Common myeloid progenitor, CD34-positive (primary cell): Measurements from ENCODE around the gene MITF.

Source experiments
- CTCF ChIA-PET: fragments of 350-600 bp; sonication (Branson Sonifier 250); formaldehyde crosslinking; loops from one replicate; lab custom pipeline; 2021; ENCODE audit warnings: antibody characterized with exemption; lab: Charles Lee
- POLR2A ChIA-PET: fragments of 350-600 bp; sonication (Branson Sonifier 250); formaldehyde crosslinking; loops from one replicate; lab custom pipeline; 2021; ENCODE audit warnings: antibody characterized with exemption; lab: Charles Lee
- DNase-seq, 3 donors: peaks; one replicate each; pipeline versions ENCODE4 v3.0.0 to v3.0.0-alpha.2; 2013
- H3K27ac ChIP-seq, 2 experiments: 1 replicate in 1 of 2; 2 replicates in 1 of 2; pipeline ENCODE4 v1.7.0; 2013; ENCODE audit warnings: inconsistent platforms in 2 of 2, low read length in 2 of 2, mild to moderate bottlenecking in 2 of 2, low read depth in 1 of 2, moderate library complexity in 1 of 2; ENCODE audit not compliant: severe bottlenecking in 2 of 2, insufficient read depth in 1 of 2, poor library complexity in 1 of 2
- H3K27me3 ChIP-seq, 5 experiments: replicated peaks in 2 of 5; 1 replicate in 3 of 5; 2 replicates in 2 of 5; pipeline versions ENCODE4 v1.6.1 to v1.7.0; 2013; ENCODE audit warnings: low read length in 4 of 5, mild to moderate bottlenecking in 2 of 5, moderate library complexity in 2 of 5, inconsistent platforms in 1 of 5; ENCODE audit not compliant: insufficient read depth in 5 of 5, control insufficient read depth in 4 of 5
- H3K36me3 ChIP-seq, 4 experiments: 1 replicate in 2 of 4; 2 replicates in 2 of 4; pipeline versions ENCODE4 v1.6.1 to v1.7.0; 2013; ENCODE audit warnings: low read length in 3 of 4, control low read depth in 1 of 4, mild to moderate bottlenecking in 1 of 4; ENCODE audit not compliant: control insufficient read depth in 4 of 4, insufficient read depth in 4 of 4
- H3K4me1 ChIP-seq, 4 experiments: 1 replicate in 3 of 4; 2 replicates in 1 of 4; pipeline versions ENCODE4 v1.6.1 to v1.7.1; 2013; ENCODE audit warnings: low read length in 3 of 4, mild to moderate bottlenecking in 3 of 4, control low read depth in 1 of 4, inconsistent platforms in 1 of 4, moderate library complexity in 1 of 4; ENCODE audit not compliant: control insufficient read depth in 4 of 4, insufficient read depth in 4 of 4; ENCODE audit errors: control extremely low read depth in 1 of 4
- H3K4me3 ChIP-seq, 7 experiments: 1 replicate in 4 of 7; 2 replicates in 3 of 7; pipeline versions ENCODE4 v1.5.1 to v1.7.0; 2013; ENCODE audit warnings: mild to moderate bottlenecking in 7 of 7, low read length in 6 of 7, moderate library complexity in 6 of 7, inconsistent platforms in 2 of 7, low read depth in 2 of 7, control low read depth in 1 of 7; ENCODE audit not compliant: insufficient read depth in 4 of 7, control insufficient read depth in 1 of 7; ENCODE audit errors: extremely low read depth in 1 of 7
- H3K9me3 ChIP-seq, 5 experiments: 1 replicate in 4 of 5; 2 replicates in 1 of 5; pipeline versions ENCODE4 v1.6.1 to v1.7.1; 2013; ENCODE audit warnings: low read length in 4 of 5, mild to moderate bottlenecking in 2 of 5, inconsistent platforms in 1 of 5, low read depth in 1 of 5, moderate library complexity in 1 of 5; ENCODE audit not compliant: control insufficient read depth in 4 of 5, insufficient read depth in 2 of 5; ENCODE audit errors: control extremely low read depth in 1 of 5
- WGBS: methylation state at CpG from one replicate; pipeline ENCODE4 v1.1.5; 2013; ENCODE audit not compliant: insufficient coverage; 5-methylcytosine and 5-hydroxymethylcytosine counted together

MITF gene

GRCh38 chr3:69881051-69881450 lies 141.8 kb downstream of the MITF start:
- Histone ChIP-seq H3K27ac (no peak overlapping the region), H3K4me1 (no peaks in the 10 kb centered on the region), H3K9me3 (no peaks in the 10 kb centered on the region), H3K27me3 (no peaks in the 10 kb centered on the region), H3K36me3 (no peaks in the 10 kb centered on the region), H3K4me3 (no peak overlapping the region)
- WGBS: no CpG with 5 or more reads among the region's 1 CpG
- DNase-seq: peak in 2 of 3 donors; percentile 7 to 13
- ChIA-PET POLR2A (no interaction called here), CTCF (no interaction called here)

DNA sequence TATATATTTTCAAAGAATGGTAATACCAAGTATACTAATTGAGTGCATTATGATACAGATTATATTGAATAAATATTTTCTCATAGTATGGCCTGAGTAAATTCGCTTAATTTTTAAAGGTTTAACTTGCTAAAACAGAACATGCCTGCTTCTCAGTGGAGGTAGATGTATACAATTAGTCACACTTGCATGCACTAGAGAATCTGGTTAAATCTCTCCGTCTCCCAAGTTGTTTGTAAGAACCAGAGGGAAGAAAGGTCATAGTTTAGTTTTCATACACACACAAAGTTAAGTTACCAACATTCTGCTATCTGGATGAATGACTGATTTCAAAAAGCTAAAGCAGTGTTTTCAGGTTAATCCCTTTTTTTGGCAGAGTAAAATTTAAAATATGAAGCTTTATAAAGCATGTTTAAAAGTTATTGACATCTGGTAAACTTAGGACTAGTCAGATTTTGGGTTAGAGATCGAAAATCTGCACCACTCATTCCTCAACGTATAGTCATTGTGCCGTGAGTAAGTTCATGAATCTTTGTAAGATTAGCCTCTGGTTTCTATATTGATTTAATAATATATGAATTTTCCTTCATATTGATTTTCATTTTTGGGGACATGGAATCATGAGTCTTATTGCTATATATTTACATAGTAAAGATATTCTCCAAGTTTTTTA lies 142.6 kb downstream of the MITF start:
- Histone ChIP-seq H3K27ac (no peak overlapping the region), H3K36me3 (no peaks in the 10 kb centered on the region), H3K27me3 (no peaks in the 10 kb centered on the region), H3K4me1 (no peaks in the 10 kb centered on the region), H3K9me3 (no peaks in the 10 kb centered on the region), H3K4me3 (no peak overlapping the region)
- POLR2A ChIA-PET: interaction anchor here (0.6 kb wide), 1 partner anchor 1106 kb away, joined by 3 read pairs; no protein-coding TSS in a partner anchor
- no CpG with 5 or more reads among the region's 5 CpGs for WGBS
- CTCF ChIA-PET: no interaction called here
- no peak for DNase-seq

DNA sequence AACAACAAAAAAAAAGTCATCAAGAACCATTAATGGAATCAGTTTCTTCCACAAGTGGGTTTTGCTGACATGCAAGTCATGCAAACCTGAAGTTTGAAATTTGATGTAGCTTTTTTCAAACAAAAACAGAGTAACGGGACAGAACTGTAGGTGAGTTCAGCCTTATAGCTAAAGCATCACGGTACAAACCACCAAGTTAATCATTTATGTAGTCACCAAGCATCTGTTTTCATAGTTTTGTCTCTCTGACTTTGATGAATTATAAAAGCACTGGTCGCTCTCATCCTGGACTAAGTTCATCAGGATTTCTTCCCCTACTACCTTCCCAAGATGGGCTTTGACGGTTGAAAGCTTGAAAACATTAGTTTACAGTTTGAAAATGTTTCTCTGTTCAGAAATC lies 143.3 kb downstream of the MITF start:
- no peaks in the 10 kb centered on the region for H3K36me3 ChIP-seq
- no peak overlapping the region for H3K27ac ChIP-seq
- H3K4me3 ChIP-seq: no peak overlapping the region
- H3K4me1 ChIP-seq: no peaks in the 10 kb centered on the region
- no peaks in the 10 kb centered on the region for H3K27me3 ChIP-seq
- CTCF ChIA-PET: no interaction called here
- WGBS: 96% methylated on average over 4 of the region's 4 CpGs
- H3K9me3 ChIP-seq: no peaks in the 10 kb centered on the region
- POLR2A ChIA-PET: no interaction called here
- DNase-seq: no peak

GRCh38 chr3:69888040-69888942 lies 149.0 kb downstream of the MITF start:
- 98% methylated on average over 9 of the region's 13 CpGs for WGBS
- POLR2A ChIA-PET: no interaction called here
- CTCF ChIA-PET: no interaction called here
- H3K27me3 ChIP-seq: peaks cover 0 to 2% (median 0%) of the 10 kb centered on the region in 5 experiments
- no peaks in the 10 kb centered on the region for H3K4me1 ChIP-seq
- H3K9me3 ChIP-seq: no peaks in the 10 kb centered on the region
- H3K4me3 ChIP-seq: no peak overlapping the region
- H3K36me3 ChIP-seq: no peaks in the 10 kb centered on the region
- no peak overlapping the region for H3K27ac ChIP-seq
- DNase-seq: no peak

DNA sequence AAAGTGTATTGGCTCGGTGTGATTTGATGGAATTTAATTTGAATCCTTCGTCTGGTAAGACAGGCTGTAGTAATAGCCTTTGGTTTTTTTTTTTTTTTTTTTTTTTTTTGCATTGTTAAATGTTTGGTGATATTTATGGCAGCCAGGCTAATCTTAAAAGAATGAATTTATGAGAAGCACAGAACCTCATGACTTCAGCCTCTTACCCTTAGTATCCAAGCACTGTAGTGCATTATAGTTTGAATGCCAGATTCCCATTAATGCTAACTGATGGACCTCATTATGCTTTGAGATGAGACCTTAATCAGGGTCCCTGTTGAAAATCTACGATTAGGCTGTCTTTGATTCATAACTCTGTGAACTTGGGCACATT lies 149.7 kb downstream of the MITF start:
- Histone ChIP-seq H3K36me3 (no peaks in the 10 kb centered on the region), H3K27me3 (peaks cover 0 to 2% (median 0%) of the 10 kb centered on the region in 5 experiments), H3K9me3 (no peaks in the 10 kb centered on the region), H3K27ac (no peak overlapping the region), H3K4me1 (no peaks in the 10 kb centered on the region), H3K4me3 (no peak overlapping the region)
- WGBS: 100% methylated on average over 3 of the region's 3 CpGs
- CTCF ChIA-PET: no interaction called here
- no peak for DNase-seq
- POLR2A ChIA-PET: no interaction called here

- H3K9me3 ChIP-seq: no peaks in the 10 kb centered on the region
- H3K27me3 ChIP-seq: peaks cover 0 to 2% (median 0%) of the 10 kb centered on the region in 5 experiments
- H3K36me3 ChIP-seq: no peaks in the 10 kb centered on the region
- H3K4me1 ChIP-seq: no peaks in the 10 kb centered on the region
- WGBS: 100% methylated on average over 1 of the region's 4 CpGs
- H3K27ac ChIP-seq: no peak overlapping the region
- no peak for DNase-seq
- CTCF ChIA-PET: no interaction called here
- POLR2A ChIA-PET: no interaction called here
- H3K4me3 ChIP-seq: no peak overlapping the region
These were observed 150.8 kb downstream of the MITF start for GRCh38 chr3:69890084-69890483.

- ChIA-PET CTCF (no interaction called here), POLR2A (no interaction called here)
- H3K27ac ChIP-seq: no peak overlapping the region
- no peak overlapping the region for H3K4me3 ChIP-seq
- WGBS: no CpG with 5 or more reads among the region's 2 CpGs
- H3K9me3 ChIP-seq: no peaks in the 10 kb centered on the region
- no peaks in the 10 kb centered on the region for H3K4me1 ChIP-seq
- peaks cover 0 to 2% (median 0%) of the 10 kb centered on the region in 5 experiments for H3K27me3 ChIP-seq
- no peak for DNase-seq
- H3K36me3 ChIP-seq: no peaks in the 10 kb centered on the region
These were observed 151.4 kb downstream of the MITF start for GRCh38 chr3:69890691-69891090.
